GM12878 (cell line): ENCODE data around the gene KLHL30. TPM values are rescaled to one million over a fixed set of nuclear protein-coding genes. Genes with fewer than 3 reads are reported as not detected.

Experiments
- ATAC-seq: fragments of 200-7000 bp; cut with Tn5 transposase; 3 replicates; pipeline ENCODE4 v1.9.1; 2020; ENCODE audit warnings: mild to moderate bottlenecking, moderate library complexity
- BruUV-seq: library from RNA; stranded (reverse); fragments of 400-500 nt; replicated peaks from 2 replicates; lab custom pipeline; 2021; lab: Mats Ljungman, UMichigan
- CTCF ChIA-PET: fragments of 300-600 bp; sonication (Branson Sonifier 250); formaldehyde crosslinking; extraction: SDS; loops from one replicate; lab custom pipeline; 2021; ENCODE audit warnings: inconsistent platforms; lab: Yijun Ruan, JAX
- POLR2A ChIA-PET: fragments of 350-600 bp; formaldehyde crosslinking; extraction: SDS; loops from one replicate; lab custom pipeline; 2021; ENCODE audit warnings: inconsistent platforms; lab: Charles Lee
- RAD21 ChIA-PET: fragments of 300-600 bp; sonication (Branson Sonifier 250); formaldehyde crosslinking; loops from one replicate; lab custom pipeline; 2023; ENCODE audit warnings: antibody characterized with exemption; ENCODE audit not compliant: unreplicated experiment; lab: Charles Lee
- SMC1A ChIA-PET: fragments of 300-600 bp; sonication (Branson Sonifier 250); formaldehyde crosslinking; loops from one replicate; lab custom pipeline; 2023; ENCODE audit not compliant: unreplicated experiment, uncharacterized antibody; lab: Charles Lee
- DNase-seq: peaks from one replicate; pipeline ENCODE4 v3.0.0-alpha.2; 2011; ENCODE audit warnings: low read depth, low spot score
- FAIRE-seq: peaks from 3 replicates; lab custom pipeline; 2011; peaks lifted over from hg19 to GRCh38; lab: Jason Lieb, UNC
- H2AFZ ChIP-seq: 2 replicates; pipeline ENCODE4 v1.6.0; 2011; ENCODE audit warnings: low read depth, low read length, control low read depth; ENCODE audit not compliant: control insufficient read depth
- H3K27ac ChIP-seq: 2 replicates; pipeline ENCODE4 v1.5.1; 2011; ENCODE audit warnings: control low read depth; ENCODE audit not compliant: control insufficient read depth, insufficient read depth
- H3K27me3 ChIP-seq, 2 experiments: replicated peaks in 1 of 2; 2 replicates each; pipeline versions ENCODE4 v1.6.0 to v1.6.1; 2011; ENCODE audit warnings: low read length in 1 of 2; ENCODE audit not compliant: control insufficient read depth in 2 of 2, insufficient read depth in 2 of 2
- H3K36me3 ChIP-seq, 2 experiments: 2 replicates each; pipeline ENCODE4 v1.5.1; 2011; ENCODE audit warnings: low read length in 1 of 2; ENCODE audit not compliant: control insufficient read depth in 2 of 2, insufficient read depth in 2 of 2
- H3K4me1 ChIP-seq: 2 replicates; pipeline ENCODE4 v1.6.1; 2011; ENCODE audit warnings: mild to moderate bottlenecking, low read length, moderate library complexity, mixed read lengths; ENCODE audit not compliant: control insufficient read depth, insufficient read depth
- H3K4me2 ChIP-seq: 2 replicates; pipeline ENCODE4 v1.6.0; 2011; ENCODE audit warnings: control low read depth; ENCODE audit not compliant: control insufficient read depth, insufficient read depth
- H3K4me3 ChIP-seq: fragments of 200-600 bp; sonication (generic); 2 replicates; pipeline ENCODE4 v1.5.1; 2016
- H3K79me2 ChIP-seq: 2 replicates; pipeline ENCODE4 v1.6.0; 2011; ENCODE audit warnings: low read length; ENCODE audit not compliant: control insufficient read depth, insufficient read depth
- H3K9ac ChIP-seq: 2 replicates; pipeline ENCODE4 v1.8.0; 2011; ENCODE audit warnings: low read length, control low read depth, mixed read lengths; ENCODE audit not compliant: control insufficient read depth, insufficient read depth
- H3K9me3 ChIP-seq: replicated peaks from 3 replicates; pipeline ENCODE4 v1.5.1; 2011; ENCODE audit warnings: mild to moderate bottlenecking, low read length; ENCODE audit not compliant: control insufficient read depth, insufficient read depth
- H4K20me1 ChIP-seq: 2 replicates; pipeline ENCODE4 v1.6.0; 2011; ENCODE audit not compliant: control insufficient read depth, insufficient read depth
- E2F8 ChIP-seq: fragments of 450-650 bp; IDR thresholded peaks from 2 replicates; pipeline ENCODE4 v1.6.1; 2018; ENCODE audit warnings: mild to moderate bottlenecking, low read depth, moderate library complexity; ENCODE audit not compliant: partially characterized antibody
- MTA2 ChIP-seq: fragments of 450-650 bp; IDR thresholded peaks from 2 replicates; pipeline ENCODE4 v1.6.1; 2016; ENCODE audit warnings: low read depth, mild to moderate bottlenecking, moderate library complexity
- NFIC ChIP-seq: IDR thresholded peaks from 2 replicates; pipeline ENCODE4 v1.6.1; 2012; ENCODE audit warnings: low read depth, mild to moderate bottlenecking, inconsistent platforms, low read length, moderate library complexity
- SUPT20H ChIP-seq: IDR thresholded peaks from 2 replicates; pipeline ENCODE4 v1.6.1; 2011; ENCODE audit warnings: low read depth, mild to moderate bottlenecking, low read length, moderate library complexity, borderline replicate concordance; ENCODE audit not compliant: control insufficient read depth
- TCF3 ChIP-seq: IDR thresholded peaks from 2 replicates; pipeline ENCODE4 v1.6.1; 2012; ENCODE audit warnings: low read depth, mild to moderate bottlenecking, low read length, borderline replicate concordance; ENCODE audit not compliant: insufficient read depth
- WGBS: methylation state at CpG from one replicate; pipeline ENCODE4 v1.1.6; 2016; ENCODE audit warnings: low lambda C conversion rate; ENCODE audit not compliant: insufficient replicate concordance, insufficient coverage; ENCODE audit errors: missing lambda C conversion rate; 5-methylcytosine and 5-hydroxymethylcytosine counted together
- in situ Hi-C: fragments of 300-500 bp; cut with MboI; formaldehyde crosslinking; loops from 9 replicates; pipeline ENCODE4 v1.14.3; 2018; ENCODE audit warnings: mixed read lengths
- intact Hi-C: fragments of 100-400 bp; cut with micrococcal nuclease; formaldehyde crosslinking; loops from one replicate; pipeline ENCODE4 v1.14.2; 2022; ENCODE audit not compliant: unreplicated experiment
- polyA plus RNA-seq, 11 experiments: library from polyadenylated mRNA; depleted of rRNA in 4 of 11; unstranded in 6 of 11; stranded (reverse) in 5 of 11; fragments of >200 nt; fragmentation: Nextera tagmentation in 4 of 11; fragmentation: Illumina TruSeq in 1 of 11; extraction: Ambion mirVana in 4 of 11; extraction: Trizol in 1 of 11; gene quantifications; 1 replicate in 1 of 11; 2 replicates in 10 of 11; pipeline versions ENCODE4 v1.2.1 to v1.2.3, GENCODE V29; 2011 to 2016; ENCODE audit warnings: inconsistent platforms in 2 of 11, missing spikeins in 2 of 11, low read depth in 1 of 11
- total RNA-seq, 4 experiments: library from RNA; depleted of rRNA in 3 of 4; stranded (reverse); fragments of >200 nt in 3 of 4; fragmentation: Illumina TruSeq in 1 of 4; extraction: Trizol in 1 of 4; gene quantifications; 2 replicates each; pipeline versions ENCODE4 v1.2.1 to v1.2.3, GENCODE V29; 2013 to 2021

Gene KLHL30
- total and polyA plus RNA-seq, 10 of the 15 experiments (the other 5 are each of a cell fraction or from before 2014, with no cell fraction given): 0.03 TPM; not detected in 9

- Histone ChIP-seq H2AFZ (no peak overlapping the region), H3K36me3 (peaks cover 7 to 20% of the 10 kb centered on the region in 2 experiments), H3K4me1 (no peaks in the 10 kb centered on the region), H3K9me3 (no peaks in the 10 kb centered on the region), H4K20me1 (no peaks in the 10 kb centered on the region; the same call in 1 of the 2 replicates), H3K9ac (no peak overlapping the region), H3K27me3 (no peaks in the 10 kb centered on the region), H3K27ac (no peak overlapping the region), H3K79me2 (no peaks in the 10 kb centered on the region), H3K4me2 (no peak overlapping the region), H3K4me3 (no peak overlapping the region)
- ATAC-seq: no peak
- WGBS: 48% methylated on average over 6 of the region's 6 CpGs
- CTCF ChIA-PET: interaction anchor here (0.8 to 1.0 kb wide), 3 partner anchors 60 to 201 kb away, joined by 3 read pairs; no protein-coding TSS in a partner anchor
- RAD21 ChIA-PET: no interaction called here
- POLR2A ChIA-PET: no interaction called here
- TF ChIP-seq MTA2: no peak
- TF ChIP-seq NFIC: no peak
- no peak for TF ChIP-seq SUPT20H
- no peak for TF ChIP-seq E2F8
- TF ChIP-seq TCF3: no peak
- no peak for DNase-seq
- no TSS peak for BruUV-seq
- SMC1A ChIA-PET: interaction anchor here (1.0 kb wide), 1 partner anchor 96 kb away, joined by 3 read pairs; no protein-coding TSS in a partner anchor
- FAIRE-seq: no peak
- intact Hi-C loops (no loop called here), in situ Hi-C loops (no loop called here)
Observed at GRCh38 chr2:238169048-238169707, 30.7 kb downstream of the KLHL30 start.
